ENCODE results near the gene PIK3CG. TPM values are rescaled to one million over a fixed set of nuclear protein-coding genes. Genes with fewer than 3 reads are reported as not detected.
A peak's percentile ranks its signal among the peaks of the same experiment; 100 is the strongest.
"Not testable (repeated sequence)": the region's sequence is repeated elsewhere in the genome, so short reads cannot be mapped to it uniquely, and the experiment has no call there.

Gene PIK3CG
- total RNA-seq, 1 experiment from 2014 or later: not detected

GRCh38 chr7:106887421-106887820 lies 22.3 kb downstream of the PIK3CG start:
- no peak for DNase-seq (ENCODE audit: low spot score)

GRCh38 chr7:106888204-106888603 lies 23.1 kb downstream of the PIK3CG start:
- DNase-seq (ENCODE audit: low spot score): no peak

GRCh38 chr7:106890952-106891351 lies 25.9 kb downstream of the PIK3CG start:
- no peak for DNase-seq (ENCODE audit: low spot score)

GRCh38 chr7:106891548-106892410 lies 26.7 kb downstream of the PIK3CG start:
- DNase-seq (ENCODE audit: low spot score): peak; percentile 10

- no peak for DNase-seq (ENCODE audit: low spot score)
Measured at GRCh38 chr7:106893591-106893990, 28.5 kb downstream of the PIK3CG start.

- no peak for DNase-seq (ENCODE audit: low spot score)
Measured at GRCh38 chr7:106895246-106895864, 30.3 kb downstream of the PIK3CG start.

- no peak for DNase-seq (ENCODE audit: low spot score)
Measured at GRCh38 chr7:106896231-106896630, 31.1 kb downstream of the PIK3CG start.

GRCh38 chr7:106897553-106897952 lies 32.5 kb downstream of the PIK3CG start:
- DNase-seq (ENCODE audit: low spot score): not testable (repeated sequence)

GRCh38 chr7:106898967-106899366 lies 33.9 kb downstream of the PIK3CG start:
- DNase-seq (ENCODE audit: low spot score): not testable (repeated sequence)

- peak; percentile 19 for DNase-seq (ENCODE audit: low spot score)
Measured at GRCh38 chr7:106901828-106902441, 36.9 kb downstream of the PIK3CG start.

- DNase-seq (ENCODE audit: low spot score): no peak
Measured at GRCh38 chr7:106905734-106906133, 40.7 kb downstream of the PIK3CG start.

- DNase-seq (ENCODE audit: low spot score): no peak
Measured at GRCh38 chr7:106911959-106912358, 46.9 kb downstream of the PIK3CG start.

GRCh38 chr7:106914018-106914607 lies 49.0 kb downstream of the PIK3CG start:
- no peak for DNase-seq (ENCODE audit: low spot score)

- no peak for DNase-seq (ENCODE audit: low spot score)
Measured at GRCh38 chr7:106915407-106915806, 50.3 kb downstream of the PIK3CG start.

GRCh38 chr7:106915873-106916272 lies 50.8 kb downstream of the PIK3CG start:
- no peak for DNase-seq (ENCODE audit: low spot score)

GRCh38 chr7:106916679-106917078 lies 51.6 kb downstream of the PIK3CG start:
- no peak for DNase-seq (ENCODE audit: low spot score)

GRCh38 chr7:106918991-106919390 lies 53.9 kb downstream of the PIK3CG start:
- no peak for DNase-seq (ENCODE audit: low spot score)

- DNase-seq (ENCODE audit: low spot score): not testable (repeated sequence)
Measured at GRCh38 chr7:106924468-106924867, 59.4 kb downstream of the PIK3CG start.

GRCh38 chr7:106926892-106927291 lies 61.8 kb downstream of the PIK3CG start:
- DNase-seq (ENCODE audit: low spot score): no peak

GRCh38 chr7:106927536-106927935 lies 62.5 kb downstream of the PIK3CG start:
- DNase-seq (ENCODE audit: low spot score): no peak

GRCh38 chr7:106929616-106930015 lies 64.5 kb downstream of the PIK3CG start:
- not testable (repeated sequence) for DNase-seq (ENCODE audit: low spot score)

GRCh38 chr7:106936236-106936635 lies 71.2 kb downstream of the PIK3CG start:
- no peak for DNase-seq (ENCODE audit: low spot score)

All from H4 (cell line).